H1 (cell line): ENCODE measurements around the gene DCAF17. TPM values are rescaled to one million over a fixed set of nuclear protein-coding genes. Genes with fewer than 3 reads are reported as not detected.

Experiments used
- CTCF ChIA-PET: fragments of 300-600 bp; sonication (Branson Sonifier 250); formaldehyde crosslinking; loops from one replicate; lab custom pipeline; 2021; ENCODE audit not compliant: partially characterized antibody; lab: Charles Lee
- POLR2A ChIA-PET: fragments of 300-600 bp; sonication (Branson Sonifier 250); formaldehyde crosslinking; loops from one replicate; lab custom pipeline; 2021; ENCODE audit warnings: inconsistent platforms; ENCODE audit not compliant: partially characterized antibody; lab: Charles Lee
- DNase-seq, 2 experiments: peaks; one replicate each; pipeline versions ENCODE4 v3.0.0 to v3.0.0-alpha.2; 2010 to 2022; ENCODE audit warnings: low spot score in 2 of 2, low read depth in 1 of 2, mixed read lengths in 1 of 2
- FAIRE-seq: peaks from 2 replicates; lab custom pipeline; 2011; peaks lifted over from hg19 to GRCh38; lab: Jason Lieb, UNC
- H2AFZ ChIP-seq: 2 replicates; pipeline ENCODE4 v1.8.1; 2012; ENCODE audit warnings: low read length, inconsistent platforms
- H2AK5ac ChIP-seq: 2 replicates; pipeline ENCODE4 v1.6.1; 2013; ENCODE audit warnings: low read depth, low read length
- H2BK120ac ChIP-seq: replicated peaks from 2 replicates; pipeline ENCODE3; 2013; ENCODE audit warnings: low read depth, low read length, inconsistent platforms
- H2BK12ac ChIP-seq: 2 replicates; pipeline ENCODE4 v1.6.1; 2013; ENCODE audit warnings: low read depth, low read length
- H2BK15ac ChIP-seq: 2 replicates; pipeline ENCODE4 v1.6.1; 2013; ENCODE audit warnings: low read length
- H2BK20ac ChIP-seq: 2 replicates; pipeline ENCODE4 v1.6.1; 2013; ENCODE audit warnings: low read length
- H2BK5ac ChIP-seq: 2 replicates; pipeline ENCODE4 v1.6.1; 2013; ENCODE audit warnings: low read depth, low read length
- H3K14ac ChIP-seq: 2 replicates; pipeline ENCODE4 v1.6.1; 2013; ENCODE audit warnings: inconsistent platforms; ENCODE audit not compliant: insufficient read length
- H3K18ac ChIP-seq: 2 replicates; pipeline ENCODE4 v1.6.1; 2013; ENCODE audit warnings: low read length; ENCODE audit errors: extremely low read depth
- H3K23ac ChIP-seq: 2 replicates; pipeline ENCODE4 v1.6.1; 2013; ENCODE audit warnings: inconsistent platforms; ENCODE audit not compliant: insufficient read length
- H3K23me2 ChIP-seq: 2 replicates; pipeline ENCODE4 v1.6.1; 2013; ENCODE audit warnings: low read depth, low read length
- H3K27ac ChIP-seq: 2 replicates; pipeline ENCODE4 v1.6.1; 2011; ENCODE audit warnings: low read depth, low read length, inconsistent platforms
- H3K27me3 ChIP-seq, 4 experiments: replicated peaks in 1 of 4; 1 replicate in 1 of 4; 2 replicates in 3 of 4; pipeline versions ENCODE4 v1.6.1 to v1.8.1; 2011 to 2013; ENCODE audit warnings: low read length in 3 of 4, mild to moderate bottlenecking in 3 of 4, inconsistent platforms in 2 of 4, mixed read lengths in 2 of 4, moderate library complexity in 1 of 4; ENCODE audit not compliant: control insufficient read depth in 3 of 4, insufficient read depth in 3 of 4; ENCODE audit errors: extremely low read depth in 1 of 4
- H3K36me3 ChIP-seq, 4 experiments: 2 replicates each; pipeline versions ENCODE4 v1.6.1 to v1.8.1; 2011 to 2013; ENCODE audit warnings: mild to moderate bottlenecking in 4 of 4, low read length in 3 of 4, moderate library complexity in 2 of 4, control low read depth in 1 of 4, inconsistent platforms in 1 of 4; ENCODE audit not compliant: insufficient read depth in 4 of 4, control insufficient read depth in 2 of 4
- H3K4ac ChIP-seq: replicated peaks from 2 replicates; pipeline ENCODE3; 2013; ENCODE audit warnings: low read length, low read depth, mixed read lengths, inconsistent platforms; ENCODE audit not compliant: insufficient read length
- H3K4me1 ChIP-seq, 4 experiments: replicated peaks in 1 of 4; 1 replicate in 1 of 4; 2 replicates in 3 of 4; pipeline versions ENCODE4 v1.6.1 to v1.8.1; 2011 to 2013; ENCODE audit warnings: low read length in 3 of 4, inconsistent platforms in 2 of 4, mixed read lengths in 1 of 4; ENCODE audit not compliant: insufficient read depth in 4 of 4, control insufficient read depth in 3 of 4
- H3K4me2 ChIP-seq, 2 experiments: 2 replicates each; pipeline versions ENCODE4 v1.6.1 to v1.8.1; 2011 to 2013; ENCODE audit warnings: low read depth in 2 of 2, low read length in 2 of 2, control low read depth in 1 of 2, inconsistent platforms in 1 of 2, mild to moderate bottlenecking in 1 of 2; ENCODE audit not compliant: insufficient read depth in 1 of 2
- H3K4me3 ChIP-seq, 4 experiments: fragments of 200-600, 300-600 bp in 1 of 4; sonication (generic), shearing (Covaris generic), sonication (Bioruptor Twin) in 1 of 4; 2 replicates each; pipeline versions ENCODE4 v1.5.1 to v1.8.1; 2011 to 2016; ENCODE audit warnings: low read length in 4 of 4, low read depth in 3 of 4, control low read depth in 2 of 4, inconsistent platforms in 2 of 4, mild to moderate bottlenecking in 2 of 4, mixed read lengths in 1 of 4, moderate library complexity in 1 of 4; ENCODE audit not compliant: insufficient read depth in 2 of 4; ENCODE audit errors: extremely low read depth in 1 of 4
- H3K56ac ChIP-seq: replicated peaks from 2 replicates; pipeline ENCODE3; 2013; ENCODE audit warnings: low read depth, mild to moderate bottlenecking, mixed read lengths, low read length, inconsistent platforms; ENCODE audit not compliant: insufficient read length
- H3K79me1 ChIP-seq: 2 replicates; pipeline ENCODE4 v1.6.1; 2013; ENCODE audit warnings: low read depth, low read length, control low read depth
- H3K79me2 ChIP-seq, 2 experiments: 2 replicates each; pipeline versions ENCODE4 v1.6.1 to v1.8.1; 2012 to 2013; ENCODE audit warnings: low read length in 2 of 2, mild to moderate bottlenecking in 2 of 2, inconsistent platforms in 1 of 2; ENCODE audit not compliant: insufficient read depth in 2 of 2, control insufficient read depth in 1 of 2
- H3K9ac ChIP-seq, 4 experiments: replicated peaks in 1 of 4; 1 replicate in 1 of 4; 2 replicates in 3 of 4; pipeline versions ENCODE4 v1.6.1 to v1.8.1; 2011 to 2013; ENCODE audit warnings: low read depth in 3 of 4, low read length in 3 of 4, control low read depth in 2 of 4, mild to moderate bottlenecking in 2 of 4, moderate library complexity in 2 of 4, inconsistent platforms in 1 of 4; ENCODE audit errors: extremely low read depth in 1 of 4
- H3K9me3 ChIP-seq, 2 experiments: 2 replicates each; pipeline versions ENCODE4 v1.6.1 to v1.8.1; 2012 to 2013; ENCODE audit warnings: mild to moderate bottlenecking in 2 of 2, moderate library complexity in 2 of 2, control low read depth in 1 of 2, inconsistent platforms in 1 of 2, low read depth in 1 of 2, low read length in 1 of 2, mixed read lengths in 1 of 2; ENCODE audit not compliant: insufficient read depth in 2 of 2
- H4K20me1 ChIP-seq, 2 experiments: replicated peaks in 1 of 2; 2 replicates each; pipeline versions ENCODE3 to v1.8.1; 2011 to 2013; ENCODE audit warnings: inconsistent platforms in 2 of 2, low read length in 2 of 2, mild to moderate bottlenecking in 1 of 2; ENCODE audit not compliant: insufficient read depth in 2 of 2, control insufficient read depth in 1 of 2
- H4K5ac ChIP-seq: 2 replicates; pipeline ENCODE4 v1.6.1; 2013; ENCODE audit warnings: low read length, low read depth, mixed read lengths, inconsistent platforms; ENCODE audit not compliant: insufficient read length
- H4K8ac ChIP-seq: 2 replicates; pipeline ENCODE4 v1.8.0; 2013; ENCODE audit warnings: mild to moderate bottlenecking, moderate library complexity, low read length, inconsistent platforms; ENCODE audit not compliant: insufficient read depth; ENCODE audit errors: extremely low read depth
- H4K91ac ChIP-seq: replicated peaks from 2 replicates; pipeline ENCODE3; 2013; ENCODE audit warnings: low read length, mixed read lengths, inconsistent platforms; ENCODE audit not compliant: insufficient read length
- BCL11A ChIP-seq, 2 experiments: IDR thresholded peaks; one replicate each; pipeline ENCODE4 v1.6.1; 2011; ENCODE audit warnings: low read depth in 2 of 2, low read length in 2 of 2, mild to moderate bottlenecking in 2 of 2
- CHD1 ChIP-seq: IDR thresholded peaks from 2 replicates; pipeline ENCODE4 v1.6.1; 2012; ENCODE audit warnings: low read depth, low read length, improper control_type of control experiment
- MAFK ChIP-seq: IDR thresholded peaks from 2 replicates; pipeline ENCODE4 v1.6.1; 2012; ENCODE audit warnings: low read depth, mild to moderate bottlenecking, improper control_type of control experiment, low read length
- POU5F1 ChIP-seq: IDR thresholded peaks from 2 replicates; pipeline ENCODE4 v1.6.1; 2011; ENCODE audit warnings: low read depth, mild to moderate bottlenecking, low read length, moderate library complexity
- RNF2 ChIP-seq: fragments of 200-900, 300-1000 bp; sonication (generic); IDR thresholded peaks from 2 replicates; pipeline ENCODE4 v1.7.1; 2016; ENCODE audit warnings: borderline replicate concordance, low read depth, mild to moderate bottlenecking, antibody characterized with exemption, low read length; ENCODE audit not compliant: poor library complexity, severe bottlenecking; ENCODE audit errors: missing control alignments
- SAP30 ChIP-seq: fragments of 300-600 bp; sonication (generic); IDR thresholded peaks from 2 replicates; pipeline ENCODE4 v1.7.1; 2012; ENCODE audit warnings: low read length, moderate library complexity, mild to moderate bottlenecking, inconsistent platforms; ENCODE audit not compliant: insufficient read depth, insufficient replicate concordance
- WGBS, 2 experiments: shearing (Covaris generic) in 1 of 2; methylation state at CpG; one replicate each; pipeline versions ENCODE4 v1.1.6 to v1.1.7; 2013 to 2015; ENCODE audit warnings: low lambda C conversion rate in 2 of 2, mixed read lengths in 2 of 2, inconsistent platforms in 1 of 2, low coverage in 1 of 2, missing lambda C conversion rate in 1 of 2; ENCODE audit not compliant: insufficient replicate concordance in 2 of 2, insufficient coverage in 1 of 2, insufficient read length in 1 of 2; ENCODE audit errors: extremely low coverage in 1 of 2, missing lambda C conversion rate in 1 of 2; 5-methylcytosine and 5-hydroxymethylcytosine counted together
- polyA plus RNA-seq, 7 experiments: library from polyadenylated mRNA; depleted of rRNA in 3 of 7; stranded (reverse) in 5 of 7; unstranded in 2 of 7; fragments of >200 nt in 5 of 7; fragments of 200-250 nt in 2 of 7; gene quantifications; 1 replicate in 5 of 7; 2 replicates in 1 of 7; 4 replicates in 1 of 7; pipeline versions ENCODE4 v1.2.1 to v1.2.3, GENCODE V29; 2011 to 2013; ENCODE audit warnings: missing spikeins in 2 of 7, mixed read lengths in 2 of 7
- total RNA-seq: library from RNA; stranded (reverse); fragmentation: NEBNext Ultra II Directional; extraction: Animal tissue kit (Norgen Biotek cat#: 25700); gene quantifications from 2 replicates; pipeline ENCODE4 v1.2.1, GENCODE V29; 2021

The DCAF17 gene
- total and polyA plus RNA-seq, 2 of the 8 experiments (the other 6 are each of a cell fraction or from before 2014, with no cell fraction given): 10.7 to 30.0 TPM

GRCh38 chr2:171470129-171470528, 36.1 kb downstream of the DCAF17 start:
- CTCF ChIA-PET: interaction anchor here (0.7 kb wide), 1 partner anchor 215 kb away, joined by 3 read pairs; no protein-coding TSS in a partner anchor
- 85% methylated on average over 5 of the region's 5 CpGs; no CpG with 5 or more reads in 1 of the 2 experiments for WGBS, 2 experiments

More at GRCh38 chr2:171470129-171470528, 36.1 kb downstream of the DCAF17 start:
- no peak overlapping the region for H3K23ac ChIP-seq
- no peak overlapping the region for H3K9ac ChIP-seq
- peaks cover 0 to 1% of the 10 kb centered on the region in 2 experiments for H4K20me1 ChIP-seq
- POLR2A ChIA-PET: interaction anchor here (1.0 to 1.4 kb wide), 2 partner anchors 52 to 59 kb away, joined by 3 read pairs; partner anchors contain the start of gene CYBRD1
- H3K79me1 ChIP-seq: no peaks in the 10 kb centered on the region
- no peak overlapping the region for H2BK5ac ChIP-seq
- H3K14ac ChIP-seq: no peak overlapping the region
- H3K4me3 ChIP-seq: no peak overlapping the region
- no peak overlapping the region for H2BK120ac ChIP-seq
- no peak overlapping the region for H2BK15ac ChIP-seq
- no peak overlapping the region for H3K56ac ChIP-seq
- no peak overlapping the region for H2BK20ac ChIP-seq
- H3K4me2 ChIP-seq: no peak overlapping the region
- H4K8ac ChIP-seq: no peak overlapping the region
- H2AFZ ChIP-seq: no peak overlapping the region
- H3K18ac ChIP-seq: no peak overlapping the region
- H2BK12ac ChIP-seq: no peak overlapping the region
- peaks cover 8 to 45% (median 23%) of the 10 kb centered on the region in 4 experiments for H3K36me3 ChIP-seq
- H3K4me1 ChIP-seq: no peaks in the 10 kb centered on the region
- no peak overlapping the region for H2AK5ac ChIP-seq
- TF ChIP-seq CHD1 (no peak), SAP30 (no peak), POU5F1 (no peak), MAFK (no peak), RNF2 (no peak), BCL11A (IDR thresholded peaks at IDR 0.05; ENCODE audit: low read depth in 2 of 2, low read length in 2 of 2) (no peak)
- no peaks in the 10 kb centered on the region; a peak in 1 of 4 replicates for H3K79me2 ChIP-seq
- H4K5ac ChIP-seq: no peak overlapping the region
- H4K91ac ChIP-seq: no peak overlapping the region
- FAIRE-seq (no peak), DNase-seq (no peak)
- 0 out of 2 replicates have a peak, but pooled peaks cover 1% of the 10 kb centered on the region for H3K23me2 ChIP-seq
- H3K9me3 ChIP-seq: no peaks in the 10 kb centered on the region
- H3K4ac ChIP-seq: no peak overlapping the region
- no peak overlapping the region for H3K27ac ChIP-seq
- no peaks in the 10 kb centered on the region for H3K27me3 ChIP-seq
